Karpas-422 (cell line): ENCODE data around the gene EPHA1. TPM values are rescaled to one million over a fixed set of nuclear protein-coding genes. Genes with fewer than 3 reads are reported as not detected.

Source experiments
- DNase-seq: peaks from one replicate; pipeline ENCODE4 v3.0.0-alpha.2; 2015
- H2AFZ ChIP-seq: fragments of 200-600 bp; sonication (generic); 2 replicates; pipeline ENCODE4 v1.6.1; 2014; ENCODE audit warnings: antibody characterized with exemption, low read length, mixed read lengths
- H3K27ac ChIP-seq: fragments of 200-600 bp; sonication (generic); 2 replicates; pipeline ENCODE4 v1.5.1; 2014; ENCODE audit warnings: mild to moderate bottlenecking, low read length, moderate library complexity
- H3K27me3 ChIP-seq: fragments of 200-600 bp; sonication (generic); 2 replicates; pipeline ENCODE4 v1.6.1; 2014; ENCODE audit warnings: low read length, mixed read lengths
- H3K36me3 ChIP-seq: fragments of 200-600 bp; sonication (generic); 2 replicates; pipeline ENCODE4 v1.6.1; 2014; ENCODE audit warnings: low read length, mixed read lengths; ENCODE audit not compliant: insufficient read depth
- H3K4me1 ChIP-seq: fragments of 200-600 bp; sonication (generic); 2 replicates; pipeline ENCODE4 v1.6.1; 2014; ENCODE audit warnings: mild to moderate bottlenecking, low read length, mixed read lengths
- H3K4me2 ChIP-seq: fragments of 200-600 bp; sonication (generic); 2 replicates; pipeline ENCODE4 v1.6.1; 2014; ENCODE audit warnings: low read length, low read depth, mild to moderate bottlenecking; ENCODE audit not compliant: poor library complexity, severe bottlenecking
- H3K4me3 ChIP-seq: fragments of 200-600 bp; sonication (generic); 2 replicates; pipeline ENCODE4 v1.5.1; 2014; ENCODE audit warnings: mild to moderate bottlenecking, antibody characterized with exemption, low read length, mixed read lengths
- H3K79me2 ChIP-seq: fragments of 200-600 bp; sonication (generic); 2 replicates; pipeline ENCODE4 v1.6.1; 2014; ENCODE audit warnings: mild to moderate bottlenecking, low read length, mixed read lengths
- H3K9ac ChIP-seq: fragments of 200-600 bp; sonication (generic); 2 replicates; pipeline ENCODE4 v1.6.0; 2014; ENCODE audit warnings: low read length
- H3K9me2 ChIP-seq: fragments of 200-600 bp; sonication (generic), shearing (Covaris generic); replicated peaks from 2 replicates; pipeline ENCODE4 v1.6.0; 2014; ENCODE audit warnings: mild to moderate bottlenecking, low read length, moderate library complexity; ENCODE audit not compliant: insufficient read depth
- H3K9me3 ChIP-seq: fragments of 300-700, 200-600 bp; sonication (generic); 2 replicates; pipeline ENCODE4 v1.6.1; 2014; ENCODE audit warnings: low read length, mixed read lengths
- H4K20me1 ChIP-seq: fragments of 200-600 bp; sonication (generic); 2 replicates; pipeline ENCODE4 v1.6.1; 2014; ENCODE audit warnings: mild to moderate bottlenecking, antibody characterized with exemption, low read length, low read depth; ENCODE audit not compliant: insufficient read depth
- small RNA-seq: library from RNA; depleted of rRNA; stranded (forward); fragments of <200 nt; gene quantifications from one replicate; pipeline ENCODE3, GENCODE V24; 2014
- total RNA-seq: library from RNA; depleted of rRNA; stranded (reverse); fragments of >200 nt; shearing (Covaris generic); gene quantifications from 2 replicates; pipeline ENCODE4 v1.2.3, GENCODE V29; 2014; ENCODE audit warnings: low replicate concordance; rRNA removed

The EPHA1 gene
- total RNA-seq, 1 experiment from 2014 or later: not detected

- Histone ChIP-seq H3K79me2 (no peaks in the 10 kb centered on the region), H3K4me3 (no peak overlapping the region), H3K4me2 (no peak overlapping the region), H3K9me3 (no peaks in the 10 kb centered on the region), H3K9ac (no peak overlapping the region), H3K27ac (no peak overlapping the region), H3K27me3 (no peaks in the 10 kb centered on the region), H2AFZ (no peak overlapping the region), H4K20me1 (no peaks in the 10 kb centered on the region), H3K36me3 (no peaks in the 10 kb centered on the region), H3K9me2 (no peaks in the 10 kb centered on the region), H3K4me1 (no peaks in the 10 kb centered on the region)
- DNase-seq: no peak
Observed at GRCh38 chr7:143351060-143351459, 57.6 kb downstream of the EPHA1 start.

DNA sequence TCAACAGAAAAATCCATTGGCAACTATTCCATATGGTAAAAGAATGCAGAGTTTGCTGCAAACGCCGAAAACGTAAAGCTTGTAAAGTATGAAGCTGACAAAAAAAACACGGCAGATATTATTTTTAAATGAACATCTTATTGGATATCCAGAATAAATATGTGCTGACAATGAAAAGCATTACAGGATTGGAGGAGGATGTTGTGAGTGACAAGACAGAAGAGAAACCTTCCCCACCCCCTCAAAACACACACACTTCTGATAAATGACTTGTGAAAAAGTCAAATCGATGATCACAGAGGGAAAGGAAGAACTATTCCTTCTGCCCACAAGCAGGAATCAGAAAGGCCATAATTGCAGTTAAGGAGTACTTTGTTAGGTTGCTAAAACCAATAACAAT lies 60.7 kb downstream of the EPHA1 start:
- Histone ChIP-seq H3K27ac (no peak overlapping the region), H3K36me3 (no peaks in the 10 kb centered on the region), H4K20me1 (no peaks in the 10 kb centered on the region), H3K9me2 (no peaks in the 10 kb centered on the region), H3K9ac (no peak overlapping the region), H3K4me2 (no peak overlapping the region), H3K79me2 (no peaks in the 10 kb centered on the region), H3K4me3 (no peak overlapping the region), H3K4me1 (no peaks in the 10 kb centered on the region), H3K27me3 (no peaks in the 10 kb centered on the region), H2AFZ (no peak overlapping the region), H3K9me3 (no peaks in the 10 kb centered on the region)
- DNase-seq: no peak

DNA sequence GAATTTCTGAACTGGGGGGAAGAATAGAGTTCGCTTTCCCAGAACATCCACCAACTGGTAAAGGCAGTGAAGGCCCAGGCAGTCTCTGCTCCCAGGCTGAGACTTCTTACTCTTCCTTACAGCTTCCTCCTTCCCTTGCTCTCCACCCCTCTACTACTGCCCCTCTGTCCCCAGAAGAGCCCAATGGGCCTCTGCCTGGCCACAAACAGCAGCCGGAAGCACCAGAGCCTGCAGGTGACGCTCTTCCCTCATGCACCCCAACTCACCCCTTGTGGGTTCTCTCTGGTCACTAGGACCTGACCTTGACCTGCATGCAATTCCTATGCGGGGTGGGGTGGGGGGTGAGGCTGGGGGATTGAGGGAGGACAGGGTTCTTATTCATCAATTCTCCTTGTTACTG lies 62.6 kb downstream of the EPHA1 start:
- H3K9ac ChIP-seq: no peak overlapping the region
- no peaks in the 10 kb centered on the region for H3K9me3 ChIP-seq
- H2AFZ ChIP-seq: no peak overlapping the region
- no peaks in the 10 kb centered on the region for H3K79me2 ChIP-seq
- H3K4me2 ChIP-seq: no peak overlapping the region
- no peaks in the 10 kb centered on the region for H3K36me3 ChIP-seq
- H3K4me3 ChIP-seq: no peak overlapping the region
- H3K4me1 ChIP-seq: no peaks in the 10 kb centered on the region
- no peaks in the 10 kb centered on the region for H4K20me1 ChIP-seq
- no peaks in the 10 kb centered on the region for H3K27me3 ChIP-seq
- H3K27ac ChIP-seq: no peak overlapping the region
- no peak for DNase-seq
- no peaks in the 10 kb centered on the region for H3K9me2 ChIP-seq

- H3K9ac ChIP-seq: no peak overlapping the region
Observed at GRCh38 chr7:143345428-143345900, 63.2 kb downstream of the EPHA1 start.

DNA sequence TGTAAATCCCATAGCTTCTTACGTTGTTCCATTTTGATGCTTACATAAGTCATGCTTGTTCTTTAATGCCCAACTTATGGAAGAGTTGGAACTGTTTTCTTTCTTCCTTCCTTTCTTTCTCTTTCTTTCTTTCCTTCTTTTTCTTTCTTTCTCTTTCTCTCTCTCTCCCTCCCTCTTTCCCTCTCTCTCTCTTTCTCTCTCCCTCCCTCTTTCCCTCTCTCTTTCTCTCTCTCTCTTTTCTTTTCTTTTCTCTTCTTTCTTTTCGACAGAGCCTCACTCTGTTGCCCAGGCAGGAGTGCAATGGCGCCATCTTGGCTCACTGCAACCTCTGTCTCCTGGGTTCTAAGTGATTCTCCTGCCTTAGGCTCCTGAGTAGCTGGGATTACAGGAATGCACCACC lies 65.1 kb downstream of the EPHA1 start:
- no peaks in the 10 kb centered on the region for H3K4me1 ChIP-seq
- H3K9me3 ChIP-seq: no peaks in the 10 kb centered on the region
- H3K27me3 ChIP-seq: no peaks in the 10 kb centered on the region
- H4K20me1 ChIP-seq: no peaks in the 10 kb centered on the region
- no peak overlapping the region for H2AFZ ChIP-seq
- no peak overlapping the region for H3K4me2 ChIP-seq
- H3K36me3 ChIP-seq: no peaks in the 10 kb centered on the region
- no peak overlapping the region for H3K9ac ChIP-seq
- no peaks in the 10 kb centered on the region for H3K9me2 ChIP-seq
- H3K4me3 ChIP-seq: no peak overlapping the region
- no peak for DNase-seq
- H3K79me2 ChIP-seq: no peaks in the 10 kb centered on the region
- no peak overlapping the region for H3K27ac ChIP-seq

More at GRCh38 chr7:143345428-143345900, 63.2 kb downstream of the EPHA1 start:
- Histone ChIP-seq H2AFZ (no peak overlapping the region), H3K4me2 (no peak overlapping the region), H3K27me3 (no peaks in the 10 kb centered on the region), H3K9me3 (no peaks in the 10 kb centered on the region), H3K27ac (no peak overlapping the region), H3K4me1 (no peaks in the 10 kb centered on the region), H3K36me3 (no peaks in the 10 kb centered on the region), H3K4me3 (no peak overlapping the region), H4K20me1 (no peaks in the 10 kb centered on the region), H3K79me2 (no peaks in the 10 kb centered on the region), H3K9me2 (no peaks in the 10 kb centered on the region)
- DNase-seq: no peak

DNA sequence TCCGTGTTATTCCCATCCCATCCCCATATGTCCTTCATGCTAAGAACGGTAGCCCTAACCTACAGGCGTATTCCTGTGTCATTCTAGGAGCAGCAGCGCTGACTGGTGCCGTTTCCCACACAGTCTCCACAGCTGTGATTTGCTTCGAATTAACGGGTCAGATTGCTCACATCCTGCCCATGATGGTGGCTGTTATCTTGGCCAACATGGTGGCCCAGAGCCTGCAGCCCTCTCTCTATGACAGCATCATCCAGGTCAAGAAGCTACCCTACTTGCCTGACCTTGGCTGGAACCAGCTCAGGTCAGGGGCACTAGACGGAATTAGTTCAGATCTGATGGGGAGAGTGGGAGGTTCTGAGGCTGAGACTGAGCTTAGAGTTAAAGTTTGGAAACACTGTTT lies 66.8 kb downstream of the EPHA1 start:
- Histone ChIP-seq H3K79me2 (no peaks in the 10 kb centered on the region), H3K9ac (no peak overlapping the region), H3K27ac (no peak overlapping the region), H3K27me3 (no peaks in the 10 kb centered on the region), H3K4me1 (no peaks in the 10 kb centered on the region), H3K4me2 (no peak overlapping the region), H4K20me1 (no peaks in the 10 kb centered on the region), H3K9me3 (no peaks in the 10 kb centered on the region), H3K4me3 (no peak overlapping the region), H2AFZ (no peak overlapping the region), H3K36me3 (no peaks in the 10 kb centered on the region), H3K9me2 (no peaks in the 10 kb centered on the region)
- no peak for DNase-seq

Small RNA genes lying within 50 kb of the gene (small RNA-seq; reads per million reads assigned to genes)
- gene MIR6892: not detected

Other genes with a start within 250 kb of the EPHA1 start
- not detected in 2 replicates for gene TAS2R39, start 225.4 kb downstream of the EPHA1 start, total RNA-seq
- gene TAS2R40, start 186.8 kb downstream of the EPHA1 start, total RNA-seq: not detected in 2 replicates
- gene GSTK1, start 145.4 kb downstream of the EPHA1 start, total RNA-seq: 156 and 174 TPM in 2 replicates
- gene TMEM139, start 123.9 kb downstream of the EPHA1 start, total RNA-seq: not detected in 2 replicates
- 22.3 and 23.4 TPM in 2 replicates for gene CASP2, start 120.5 kb downstream of the EPHA1 start, total RNA-seq
- gene CLCN1, start 92.7 kb downstream of the EPHA1 start, total RNA-seq: not detected in 2 replicates
- gene FAM131B, start 46.1 kb downstream of the EPHA1 start, total RNA-seq: 0.11 TPM in 1 of 2 replicates, not detected in the other
- 9.2 and 12.0 TPM in 2 replicates for gene ZYX, start 27.5 kb downstream of the EPHA1 start, total RNA-seq
- not detected in 2 replicates for gene TAS2R60, start 34.6 kb upstream of the EPHA1 start, total RNA-seq
- not detected in 2 replicates for gene TAS2R41, start 69.0 kb upstream of the EPHA1 start, total RNA-seq
- gene CTAGE15, start 162.9 kb upstream of the EPHA1 start, total RNA-seq: not detected in 2 replicates
- 0.07 and 0.11 TPM in 2 replicates for gene TCAF2, start 212.1 kb upstream of the EPHA1 start, total RNA-seq